ENCODE results near the gene ENO1. TPM values are rescaled to one million over a fixed set of nuclear protein-coding genes. Genes with fewer than 3 reads are reported as not detected.

The ENO1 gene
- total RNA-seq, 1 donor from 2014 or later: 929 TPM

GRCh38 chr1:8813016-8813763, 65.3 kb downstream of the ENO1 start:
- peak; percentile 59 to 75 for DNase-seq (ENCODE audit: low read depth in 2 of 2)

- no peak for DNase-seq (ENCODE audit: low read depth in 2 of 2)
Measured at GRCh38 chr1:8812081-8812480, 66.4 kb downstream of the ENO1 start.

Other genes starting within 250 kb of the ENO1 start
- gene RERE, start 61.0 kb downstream of the ENO1 start, total RNA-seq: 35.7 and 86.5 TPM in 2 replicates
- not detected in 2 replicates for gene CA6, start 67.2 kb upstream of the ENO1 start, total RNA-seq
- gene SLC2A7, start 147.7 kb upstream of the ENO1 start, total RNA-seq: under 0.01 TPM in 1 of 2 replicates, not detected in the other
- gene SLC2A5, start 190.9 kb upstream of the ENO1 start, total RNA-seq: under 0.01 and 0.20 TPM in 2 replicates

Measured in lung microvascular endothelial cell (primary cell).